HuH-7 (cell line): ENCODE measurements around the gene GEN1.
A peak's percentile ranks its signal among the peaks of the same experiment; 100 is the strongest.

ENCODE experiments used
- DNase-seq: peaks from one replicate; pipeline ENCODE4 v3.0.0; 2011; ENCODE audit warnings: low spot score

GEN1 gene

DNA sequence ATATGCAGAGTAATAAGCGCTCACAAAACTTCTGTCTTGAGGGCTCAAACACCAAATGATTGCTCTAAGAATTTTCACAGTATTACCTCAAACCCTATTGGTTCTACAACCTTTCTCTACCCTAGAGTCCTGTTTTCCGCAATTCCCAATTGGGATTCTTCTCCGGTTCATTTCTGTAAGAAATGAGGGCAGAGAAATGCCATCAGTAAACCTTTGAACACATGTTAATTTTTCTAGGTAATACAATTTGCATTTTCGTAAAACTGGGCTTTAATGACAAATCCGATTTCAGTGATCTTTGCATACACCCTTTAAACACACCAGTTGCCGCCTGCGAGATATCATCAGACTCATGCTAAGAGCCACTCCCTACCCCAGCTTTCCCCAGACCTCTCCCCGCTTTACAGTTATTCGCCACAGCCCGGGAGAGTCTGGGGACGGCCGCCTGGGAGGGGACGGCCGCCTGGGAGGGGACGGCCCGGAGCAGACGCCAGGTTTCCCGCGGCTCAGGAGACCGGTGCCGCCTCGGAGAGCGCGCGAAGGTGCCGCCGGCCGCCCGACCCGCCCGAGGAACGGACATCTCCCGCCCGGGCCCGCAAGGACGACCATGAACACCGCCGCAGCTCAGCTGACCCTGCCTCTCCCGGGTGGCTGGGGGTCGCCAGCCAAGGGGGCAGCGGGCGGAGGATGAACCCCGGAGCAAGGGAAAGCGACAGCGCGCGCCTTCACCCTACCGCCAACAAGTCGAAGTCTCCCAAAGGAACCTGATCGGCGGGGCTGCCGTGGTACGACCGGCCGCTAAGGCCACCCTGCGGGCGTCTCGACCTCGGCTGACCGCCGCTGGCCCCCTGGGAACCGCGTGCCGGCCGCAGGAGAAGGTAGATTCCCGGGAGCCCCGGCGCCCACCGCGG is 791 bp upstream of the GEN1 start:
- DNase-seq: peak; percentile 20

DNA sequence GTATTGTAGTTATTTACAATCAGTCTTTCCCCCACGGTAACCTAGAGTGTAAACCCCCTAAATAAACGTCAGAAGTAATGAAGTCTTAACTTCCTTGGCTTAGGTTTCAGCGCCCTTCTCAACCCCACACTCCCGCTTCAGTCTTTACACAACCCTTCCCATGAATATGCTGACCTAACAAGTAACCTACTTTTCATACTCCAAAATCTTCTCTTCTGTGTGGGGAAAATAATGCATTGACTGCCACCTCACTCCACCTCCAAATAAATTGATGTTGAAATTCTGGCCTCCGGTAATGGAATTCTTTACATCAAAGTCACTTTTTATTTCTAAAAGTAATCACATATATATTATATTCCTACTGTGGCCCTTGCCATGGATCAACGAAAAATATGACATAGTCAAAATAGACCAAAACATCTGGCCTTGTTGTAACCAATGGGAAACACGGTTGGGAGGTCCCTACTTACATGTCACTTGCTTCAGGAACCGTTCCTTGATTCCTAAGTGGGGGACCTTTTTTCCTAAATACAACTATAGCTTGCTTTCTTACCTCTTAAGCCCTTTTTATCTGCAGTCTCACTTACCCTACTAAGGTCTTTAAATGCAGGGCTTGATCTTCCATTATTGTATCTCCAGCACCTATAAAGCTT is 961 bp downstream of the GEN1 start:
- no peak for DNase-seq

DNA sequence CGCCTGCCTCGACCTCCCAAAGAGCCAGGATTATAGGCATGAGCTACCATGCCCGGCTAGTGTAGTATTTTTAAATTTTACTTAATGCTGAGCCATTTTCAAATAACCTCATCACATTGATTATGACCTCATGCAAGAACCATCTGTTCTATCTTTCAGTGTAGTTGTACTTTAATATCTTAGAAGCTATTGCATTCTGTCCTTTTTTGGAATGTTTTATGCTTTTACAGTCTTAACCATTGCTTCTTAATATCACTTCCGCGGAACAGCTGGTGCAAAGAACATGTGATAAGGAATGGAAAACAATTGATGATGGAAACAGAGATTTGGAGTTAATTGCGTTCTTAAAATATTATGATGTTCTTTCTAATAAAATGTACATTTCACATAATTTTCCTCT is 2.7 kb downstream of the GEN1 start:
- DNase-seq: no peak

DNA sequence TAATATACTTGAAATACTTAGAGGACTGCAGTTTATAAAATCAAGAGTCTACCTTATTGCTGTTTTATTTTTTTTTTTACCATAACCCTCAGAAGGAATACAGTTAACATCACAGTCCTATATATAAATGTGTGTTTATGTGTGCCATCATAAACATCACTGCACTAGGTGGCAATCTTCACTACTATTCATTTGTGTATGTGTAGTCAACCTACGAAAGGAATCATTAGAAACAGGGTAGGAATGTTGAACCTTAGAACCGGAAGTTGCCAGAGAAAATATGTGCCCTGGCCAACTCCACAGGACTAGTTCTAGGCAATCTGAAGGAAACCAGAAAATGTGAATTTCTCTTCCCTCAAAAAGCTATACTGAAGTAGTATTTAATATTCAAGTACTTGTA is 3.4 kb downstream of the GEN1 start:
- peak; percentile 25 for DNase-seq

DNA sequence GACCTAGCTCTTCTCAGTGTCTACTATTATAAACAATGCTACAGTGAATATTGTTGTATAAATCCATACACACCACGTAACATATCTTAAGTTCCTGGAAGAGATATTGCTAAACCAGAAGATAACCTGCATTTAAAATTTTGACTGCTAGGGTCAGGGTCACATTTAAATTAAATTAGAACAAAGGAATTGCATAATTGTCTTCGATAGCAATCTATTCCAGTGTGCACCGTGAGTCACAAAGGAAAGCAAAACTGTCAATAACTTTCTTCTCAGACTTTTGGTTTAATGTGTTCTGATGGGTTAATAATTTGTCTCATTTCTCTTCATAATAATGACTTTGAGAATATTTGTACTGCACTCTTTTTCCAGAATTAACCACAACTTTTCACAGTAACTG is 4.2 kb downstream of the GEN1 start:
- DNase-seq: no peak

DNA sequence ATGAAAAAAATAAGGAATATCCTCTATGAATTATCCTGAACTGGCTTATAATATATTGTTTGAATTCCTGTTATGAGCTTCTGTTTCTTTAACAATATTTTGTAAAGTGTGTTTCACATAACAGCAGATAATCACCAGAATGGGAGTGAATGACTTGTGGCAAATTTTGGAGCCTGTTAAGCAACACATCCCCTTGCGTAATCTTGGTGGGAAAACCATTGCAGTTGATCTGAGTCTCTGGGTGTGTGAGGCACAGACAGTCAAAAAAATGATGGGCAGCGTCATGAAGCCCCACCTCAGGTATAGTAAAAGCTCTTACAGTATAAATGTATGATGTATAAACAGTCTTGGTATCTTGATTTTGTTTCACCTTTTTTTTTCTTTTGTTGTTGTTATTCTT is 5.9 kb downstream of the GEN1 start:
- DNase-seq: no peak

DNA sequence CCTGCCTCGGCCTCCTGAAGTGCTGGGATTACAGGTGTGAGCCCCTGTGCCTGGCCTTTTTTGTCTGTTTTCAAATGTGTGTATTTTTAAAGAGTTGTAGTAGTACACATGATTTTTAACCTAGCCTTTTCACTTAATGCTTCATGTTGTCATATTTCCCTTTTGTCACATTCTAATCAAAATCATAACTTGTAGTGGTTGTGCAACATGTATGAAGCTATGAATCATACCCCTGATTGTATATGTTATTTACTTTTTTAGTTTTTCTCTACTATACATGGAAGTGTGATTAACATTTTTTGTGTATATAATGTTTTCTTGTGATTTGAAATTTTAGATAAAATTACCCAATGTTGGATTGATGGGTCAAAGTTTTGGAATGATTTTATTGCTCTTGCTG is 8.5 kb downstream of the GEN1 start:
- DNase-seq: no peak

DNA sequence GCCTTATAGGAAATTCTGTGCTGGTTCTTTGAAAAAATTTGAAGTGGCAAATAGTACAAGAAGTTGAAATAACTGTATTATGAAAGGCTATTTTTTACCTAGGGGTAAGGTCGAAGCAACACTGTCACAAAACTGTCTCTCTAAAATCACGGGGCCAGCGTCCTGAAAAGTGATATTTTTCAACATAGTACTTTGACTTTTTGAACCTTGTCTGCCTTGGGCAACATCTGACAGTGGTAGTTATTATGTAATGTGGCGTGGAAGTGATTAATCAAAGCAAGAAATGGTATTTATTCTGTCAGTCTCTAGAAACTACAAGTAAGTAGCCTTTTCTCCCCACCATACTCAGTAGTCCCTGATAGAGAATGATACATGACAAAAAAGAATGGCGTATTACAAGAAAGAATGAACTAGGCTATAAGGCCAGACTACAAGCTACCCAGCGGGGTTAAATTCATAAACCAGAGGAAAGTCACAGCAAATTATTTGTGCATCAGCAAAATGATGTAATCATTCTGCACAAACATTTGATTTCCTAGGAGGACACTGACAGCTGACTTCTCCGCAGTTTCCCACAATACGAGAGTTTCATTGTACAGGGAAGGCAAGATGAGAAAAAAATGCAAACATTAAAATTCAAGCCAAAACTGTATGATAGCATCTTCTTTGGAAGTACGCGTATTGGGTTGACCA is 9.8 kb downstream of the GEN1 start:
- no peak for DNase-seq

DNA sequence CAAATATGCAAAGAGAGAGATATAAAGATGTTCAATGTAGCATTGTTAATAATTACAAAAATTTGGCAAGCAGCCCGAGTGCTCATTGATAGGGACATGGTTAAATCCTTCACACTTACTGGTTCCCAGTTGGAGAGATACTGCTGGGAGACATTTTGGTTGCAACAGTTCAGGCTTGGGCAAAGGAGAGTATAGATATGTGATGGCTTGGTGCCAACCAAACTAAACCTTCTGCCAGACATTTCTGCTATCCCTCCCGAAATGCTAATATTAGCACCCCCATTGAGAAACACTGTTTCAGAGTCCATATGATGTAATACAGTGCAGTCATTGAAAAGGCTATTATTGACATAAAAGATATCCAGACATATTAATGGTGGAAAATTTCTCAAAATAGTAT is 11.5 kb downstream of the GEN1 start:
- no peak for DNase-seq

DNA sequence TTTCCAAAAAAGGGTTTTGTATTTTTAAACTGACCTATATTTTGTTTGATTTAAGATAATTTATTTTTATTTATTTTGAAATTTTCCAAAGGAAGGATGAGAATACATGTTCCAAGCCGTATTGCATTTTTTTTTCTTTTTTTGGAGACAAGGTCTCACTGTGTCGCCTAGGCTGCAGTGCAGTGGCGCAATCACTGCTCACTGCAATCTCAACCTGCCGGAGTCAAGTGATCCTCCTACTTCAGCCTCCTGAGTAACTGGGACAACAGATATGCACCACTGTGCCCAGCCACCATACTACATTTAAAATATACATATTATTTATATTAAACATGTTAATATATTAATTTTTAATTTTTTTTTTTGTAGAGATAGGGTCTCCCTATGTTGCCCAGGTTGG is 15.0 kb downstream of the GEN1 start:
- DNase-seq: no peak

DNA sequence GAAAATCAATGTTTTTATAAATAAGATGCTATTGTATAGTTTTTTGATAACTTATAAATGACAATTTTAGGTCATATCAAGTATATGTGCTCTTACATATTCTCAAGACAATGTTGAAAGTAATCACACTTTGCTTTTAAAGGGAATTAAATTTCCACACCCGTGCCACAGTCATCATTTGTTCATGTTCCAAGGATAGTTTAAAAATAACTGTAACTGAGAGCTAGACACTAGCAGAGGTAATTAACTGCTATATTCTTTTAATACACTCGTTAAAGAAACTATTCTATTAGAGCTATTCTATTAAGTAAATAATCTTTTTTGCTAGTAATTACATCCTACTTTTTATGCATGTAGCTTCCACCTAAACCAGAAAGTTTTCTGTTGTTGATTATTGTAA is 18.0 kb downstream of the GEN1 start:
- DNase-seq: no peak

DNA sequence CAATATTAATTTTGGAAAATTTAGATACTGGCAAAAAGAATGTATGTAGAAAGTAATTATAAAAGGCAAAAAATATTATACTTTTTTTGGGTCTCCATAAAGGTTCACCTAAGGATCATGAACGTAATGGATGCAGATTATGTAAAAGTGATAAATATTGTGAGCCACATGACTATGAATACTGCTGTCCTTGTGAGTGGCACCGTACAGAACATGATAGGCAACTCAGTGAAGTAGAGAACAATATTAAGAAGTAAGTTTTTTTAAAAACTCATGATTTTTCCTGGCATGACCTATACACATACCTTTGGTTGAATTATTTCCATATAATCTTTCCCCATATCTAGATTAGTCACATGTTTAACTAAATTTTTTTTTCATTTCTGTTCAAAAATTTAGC is 18.6 kb downstream of the GEN1 start:
- DNase-seq: no peak

DNA sequence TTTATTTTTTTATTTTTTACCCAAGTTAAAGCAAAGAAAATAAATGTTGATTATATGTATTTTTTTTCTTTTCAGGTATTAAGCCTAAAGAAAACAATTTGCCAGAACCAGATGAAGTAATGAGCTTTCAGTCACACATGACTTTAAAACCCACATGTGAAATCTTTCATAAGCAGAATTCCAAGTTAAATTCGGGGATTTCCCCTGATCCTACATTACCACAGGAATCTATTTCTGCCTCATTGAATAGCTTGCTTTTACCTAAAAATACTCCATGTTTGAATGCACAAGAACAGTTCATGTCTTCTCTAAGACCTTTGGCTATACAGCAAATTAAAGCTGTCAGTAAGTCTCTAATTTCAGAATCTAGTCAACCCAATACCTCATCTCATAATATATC is 26.6 kb downstream of the GEN1 start:
- no peak for DNase-seq

DNA sequence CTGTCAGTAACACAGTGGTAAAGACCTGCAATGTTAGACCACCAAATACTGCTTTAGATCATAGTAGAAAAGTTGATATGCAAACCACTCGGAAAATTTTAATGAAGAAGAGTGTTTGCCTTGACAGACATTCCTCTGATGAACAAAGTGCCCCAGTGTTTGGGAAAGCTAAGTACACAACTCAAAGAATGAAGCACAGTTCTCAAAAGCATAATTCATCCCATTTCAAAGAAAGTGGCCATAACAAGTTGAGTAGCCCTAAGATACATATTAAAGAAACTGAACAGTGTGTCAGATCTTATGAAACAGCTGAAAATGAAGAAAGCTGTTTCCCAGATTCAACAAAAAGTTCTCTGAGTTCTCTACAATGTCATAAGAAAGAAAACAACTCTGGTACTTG is 27.5 kb downstream of the GEN1 start:
- DNase-seq: no peak

DNA sequence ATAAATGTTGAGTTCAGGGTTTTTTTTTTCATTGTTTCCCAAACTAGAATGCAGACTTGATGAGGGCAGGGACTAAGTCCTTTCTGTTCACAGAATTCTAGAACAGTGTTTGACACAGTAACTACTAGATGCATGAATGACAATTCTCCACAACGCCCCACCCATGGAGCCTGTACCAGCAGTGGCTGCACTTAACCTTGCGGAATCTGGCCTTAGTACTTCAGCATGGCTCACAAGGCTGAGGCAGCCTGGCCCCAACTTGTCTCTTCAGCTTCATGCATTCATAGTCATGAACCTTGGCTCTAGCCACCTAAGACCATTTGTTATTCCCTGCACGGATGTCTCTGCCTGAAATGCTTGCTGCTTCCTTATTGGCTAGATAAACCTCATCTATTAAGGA is 32.8 kb downstream of the GEN1 start:
- no peak for DNase-seq

DNA sequence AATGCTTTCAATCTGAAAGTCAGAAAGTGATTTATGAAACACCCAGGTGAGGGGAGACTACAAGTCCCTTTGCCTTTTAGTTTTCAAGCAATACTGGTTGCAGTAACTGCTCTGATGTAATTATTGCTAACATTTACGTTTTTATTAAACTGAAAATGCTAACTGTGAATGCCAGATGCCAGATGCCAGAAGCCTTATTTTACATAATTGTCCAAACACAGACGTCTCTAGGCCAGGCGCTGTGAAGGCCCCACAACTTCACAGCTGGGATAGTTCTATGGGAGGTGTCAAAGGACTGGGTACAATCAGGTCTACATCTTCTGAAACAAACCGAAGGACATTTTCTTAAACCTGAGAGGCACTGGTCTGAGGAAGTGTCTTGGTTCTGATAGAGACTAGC is 34.8 kb downstream of the GEN1 start:
- no peak for DNase-seq

DNA sequence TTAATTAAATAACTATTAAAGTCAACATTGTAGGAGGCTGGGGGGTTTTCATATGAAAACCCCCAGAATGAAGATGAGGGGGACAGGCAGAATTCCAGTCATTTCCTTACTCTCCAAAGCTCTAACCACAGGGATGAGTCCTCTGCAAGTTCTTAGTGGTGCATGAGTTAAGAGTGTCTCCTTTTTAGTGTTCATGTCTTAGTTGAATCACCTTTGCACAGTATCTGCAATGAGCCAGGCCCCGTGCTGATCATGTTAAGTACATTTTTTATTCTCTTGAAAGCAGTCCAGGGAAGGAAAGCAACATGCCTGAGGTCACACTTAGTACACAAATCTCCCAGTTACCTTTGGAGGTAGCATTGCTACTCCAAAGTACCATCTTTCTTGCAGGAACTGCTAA is 36.6 kb downstream of the GEN1 start:
- DNase-seq: no peak

DNA sequence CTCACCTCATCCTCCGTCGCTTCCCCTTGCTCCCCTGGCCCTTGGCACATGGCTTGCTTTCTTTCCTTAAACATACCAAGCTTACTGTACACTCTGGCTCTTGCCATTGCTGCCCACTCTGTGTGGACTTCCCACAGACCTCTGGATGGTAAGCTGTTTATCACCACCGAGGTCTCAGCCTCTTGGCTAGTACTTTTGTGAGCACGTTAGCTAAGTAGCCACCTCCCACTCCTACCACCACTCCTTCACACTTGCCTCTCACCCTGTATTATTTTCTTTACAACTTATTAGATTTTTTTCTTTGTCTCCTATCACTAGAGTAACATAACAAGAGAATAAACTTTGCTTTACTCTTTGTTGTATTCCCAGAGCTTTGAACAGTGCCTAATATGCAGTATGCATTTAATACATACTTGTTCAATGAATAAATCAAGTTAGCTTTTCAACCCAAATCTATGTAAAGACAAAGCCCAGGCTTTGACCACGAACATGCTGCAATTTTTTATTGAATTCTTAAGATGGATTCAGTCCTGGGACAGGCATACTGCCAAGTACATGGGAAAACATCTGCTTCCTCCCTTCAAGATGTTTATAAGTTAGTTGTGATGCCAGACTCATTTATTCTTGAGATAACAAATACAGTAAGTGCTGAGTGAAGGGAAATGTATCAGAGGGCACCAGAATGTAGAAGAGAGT is 37.3 kb downstream of the GEN1 start:
- DNase-seq: no peak

DNA sequence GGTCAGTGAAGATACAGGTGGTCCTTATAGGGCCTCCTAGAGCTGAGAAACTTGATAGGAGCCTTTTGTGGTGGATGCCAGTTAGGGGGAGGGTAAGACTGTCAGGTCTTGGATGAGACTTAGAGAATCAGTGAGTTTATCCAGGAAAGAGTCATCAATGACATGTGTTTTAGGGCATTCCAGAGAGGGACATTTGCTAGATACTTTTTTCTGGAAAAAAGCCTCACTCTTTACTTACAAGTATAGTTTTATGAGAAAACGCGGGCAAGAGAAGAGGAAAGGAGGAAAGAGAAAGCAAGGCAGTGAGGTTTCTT is 37.8 kb downstream of the GEN1 start:
- no peak for DNase-seq

DNA sequence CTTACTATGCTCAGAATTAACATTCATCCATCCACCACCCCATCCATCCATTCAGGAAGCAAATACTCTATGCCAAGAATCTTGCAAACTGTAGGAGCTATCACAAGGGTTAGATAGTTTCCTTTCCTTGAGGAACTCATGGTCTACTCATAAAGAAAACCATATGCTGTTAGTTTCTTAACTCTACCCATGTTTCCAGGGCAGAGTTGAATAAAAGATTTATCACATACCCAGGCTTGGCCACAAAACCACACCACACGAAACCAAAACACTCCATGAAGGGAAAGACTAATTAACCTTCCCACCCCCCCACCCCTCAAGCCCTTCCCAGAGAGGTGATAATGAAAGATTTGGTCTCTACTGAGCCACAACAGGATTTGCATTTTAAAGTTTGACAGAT is 38.6 kb downstream of the GEN1 start:
- no peak for DNase-seq

DNA sequence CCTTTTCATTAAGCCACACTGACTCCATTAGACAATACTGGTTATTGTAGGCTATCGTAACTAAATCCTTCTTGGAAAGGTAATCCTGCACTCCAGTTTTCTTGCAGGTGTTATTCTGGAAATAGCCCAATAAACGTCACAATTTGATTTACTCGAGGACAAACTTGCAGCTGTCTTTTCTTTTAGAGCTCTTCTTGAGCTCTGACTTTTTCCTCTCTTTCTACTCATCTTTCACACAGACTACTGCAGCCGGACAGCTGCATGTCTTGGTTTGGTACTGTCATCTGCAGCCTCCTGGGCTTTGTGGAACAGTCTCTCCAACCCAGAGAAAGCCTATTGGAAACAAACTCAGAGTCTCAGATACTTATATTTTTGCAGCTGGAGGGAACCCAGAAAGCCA is 39.4 kb downstream of the GEN1 start:
- DNase-seq: no peak

DNA sequence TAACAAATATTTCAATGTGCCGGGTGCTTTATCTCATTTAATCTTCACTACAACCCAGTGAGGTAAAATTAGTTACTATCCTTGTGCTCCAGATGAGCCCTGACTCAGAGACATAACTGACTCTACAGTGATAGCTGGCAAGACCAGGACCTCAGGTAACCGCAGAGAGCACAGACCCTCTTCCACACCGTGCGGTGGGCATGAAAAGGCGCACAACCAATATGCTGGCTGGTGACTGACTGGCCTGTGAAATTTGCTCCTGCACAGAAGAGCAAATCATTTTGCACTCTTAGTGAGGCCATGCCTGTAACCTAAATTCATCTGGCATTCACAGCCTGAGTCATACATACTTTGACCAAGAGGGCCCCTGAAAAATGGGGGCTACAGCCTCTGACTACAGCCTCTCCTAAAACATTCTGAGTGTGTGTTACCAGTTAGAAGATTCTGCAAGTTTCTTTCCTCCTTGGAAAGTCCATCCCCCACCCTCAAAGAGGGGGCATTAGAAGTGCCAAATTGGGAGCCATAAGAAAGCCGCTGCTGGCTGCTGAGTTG is 39.9 kb downstream of the GEN1 start:
- DNase-seq: no peak

DNA sequence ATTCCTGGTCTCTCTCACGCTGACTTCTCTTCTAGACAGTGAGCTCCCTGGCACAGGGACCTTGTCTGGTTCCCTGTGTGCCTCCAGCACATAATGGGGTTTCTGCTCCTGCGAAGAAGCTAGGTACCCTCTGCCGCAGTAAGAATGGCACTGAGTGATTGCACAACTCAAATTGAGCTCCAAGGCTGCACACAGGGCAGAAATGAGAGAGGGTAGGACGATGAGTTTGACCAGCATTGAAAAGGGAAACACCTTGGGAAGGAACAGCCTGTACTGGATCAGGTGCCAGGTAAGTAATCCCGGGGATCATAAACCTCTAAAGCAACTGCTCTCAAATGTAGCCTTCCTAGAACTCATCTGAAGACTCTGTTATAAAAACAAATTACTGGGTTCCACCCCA is 41.4 kb downstream of the GEN1 start:
- DNase-seq: no peak
